Esophagus (tissue), 2 donors: ENCODE measurements around the gene WDR88. TPM values are rescaled to one million over a fixed set of nuclear protein-coding genes. Genes with fewer than 3 reads are reported as not detected.
"Not testable (repeated sequence)": the region's sequence is repeated elsewhere in the genome, so short reads cannot be mapped to it uniquely, and the experiment has no call there.

ENCODE experiments used
- H3K27ac ChIP-seq, 2 donors: one replicate each; pipeline ENCODE4 v1.5.1; 2013; ENCODE audit warnings: low read depth in 2 of 2, mild to moderate bottlenecking in 2 of 2, inconsistent platforms in 1 of 2, low read length in 1 of 2, moderate library complexity in 1 of 2
- H3K27me3 ChIP-seq, 2 donors: one replicate each; pipeline ENCODE4 v1.6.1; 2013; ENCODE audit warnings: low read length in 2 of 2, control low read depth in 1 of 2, mild to moderate bottlenecking in 1 of 2; ENCODE audit not compliant: insufficient read depth in 2 of 2, control insufficient read depth in 1 of 2
- H3K36me3 ChIP-seq, 2 donors: one replicate each; pipeline ENCODE4 v1.6.1; 2013; ENCODE audit warnings: low read length in 1 of 2; ENCODE audit not compliant: control insufficient read depth in 2 of 2, insufficient read depth in 2 of 2
- H3K4me1 ChIP-seq, 2 donors: one replicate each; pipeline ENCODE4 v1.6.1; 2013; ENCODE audit warnings: low read length in 1 of 2; ENCODE audit not compliant: control insufficient read depth in 2 of 2, insufficient read depth in 2 of 2
- H3K4me3 ChIP-seq, 2 donors: one replicate each; pipeline ENCODE4 v1.5.1; 2013; ENCODE audit warnings: low read length in 2 of 2, mild to moderate bottlenecking in 2 of 2, low read depth in 1 of 2, moderate library complexity in 1 of 2
- H3K9me3 ChIP-seq, 2 donors: one replicate each; pipeline ENCODE4 v1.6.1; 2013; ENCODE audit warnings: mild to moderate bottlenecking in 2 of 2, low read depth in 1 of 2, low read length in 1 of 2, moderate library complexity in 1 of 2; ENCODE audit not compliant: control insufficient read depth in 2 of 2, insufficient read depth in 1 of 2
- WGBS, 2 donors: extraction: QIAGEN DNeasy Blood & Tissue Kit; methylation state at CpG; one replicate each; pipeline ENCODE4 v1.1.7; 2013; 5-methylcytosine and 5-hydroxymethylcytosine counted together
- polyA plus RNA-seq, 2 donors: library from polyadenylated mRNA; stranded (reverse); fragments of 200-250 nt; gene quantifications; one replicate each; pipeline ENCODE4 v1.2.3, GENCODE V29; 2013
- donor health status: healthy with polysubstance abuse.
- donor health status: Bipolar disorder and iron deficiency.

The WDR88 gene
- polyA plus RNA-seq, 2 donors: not detected

- no peaks in the 10 kb centered on the region for H3K27me3 ChIP-seq
- no peaks in the 10 kb centered on the region for H3K4me1 ChIP-seq
- H3K4me3 ChIP-seq: no peak overlapping the region
- H3K9me3 ChIP-seq: no peaks in the 10 kb centered on the region
- H3K36me3 ChIP-seq: no peaks in the 10 kb centered on the region
- WGBS, 2 donors: 72 to 88% methylated on average over 4 of the region's 4 CpGs
- H3K27ac ChIP-seq: no peak overlapping the region
These were observed 29.3 kb downstream of the WDR88 start for GRCh38 chr19:33161201-33161600.

- Histone ChIP-seq H3K27me3 (no peaks in the 10 kb centered on the region), H3K9me3 (no peaks in the 10 kb centered on the region), H3K36me3 (no peaks in the 10 kb centered on the region), H3K4me3 (no peak overlapping the region), H3K4me1 (no peaks in the 10 kb centered on the region), H3K27ac (no peak overlapping the region)
- 92 to 94% methylated on average over 6 of the region's 6 CpGs for WGBS, 2 donors
These were observed 31.6 kb downstream of the WDR88 start for GRCh38 chr19:33163481-33163880.

- 66 to 73% methylated on average over 6 of the region's 6 CpGs for WGBS, 2 donors
- not testable (repeated sequence) for H3K9me3 ChIP-seq, H3K4me3 ChIP-seq
These were observed 34.1 kb downstream of the WDR88 start for GRCh38 chr19:33166037-33166436.

GRCh38 chr19:33167438-33167837 is 35.5 kb downstream of the WDR88 start:
- no peak overlapping the region for H3K4me3 ChIP-seq
- no peaks in the 10 kb centered on the region for H3K4me1 ChIP-seq
- no peaks in the 10 kb centered on the region for H3K36me3 ChIP-seq
- no peaks in the 10 kb centered on the region for H3K9me3 ChIP-seq
- WGBS, 2 donors: 97 to 100% methylated on average over 1 of the region's 1 CpG
- no peaks in the 10 kb centered on the region for H3K27me3 ChIP-seq
- H3K27ac ChIP-seq: no peak overlapping the region

More at GRCh38 chr19:33166037-33166436, 34.1 kb downstream of the WDR88 start:
- not testable (repeated sequence) for H3K27me3 ChIP-seq, H3K27ac ChIP-seq, H3K4me1 ChIP-seq, H3K36me3 ChIP-seq

GRCh38 chr19:33168528-33168927 is 36.6 kb downstream of the WDR88 start:
- no peaks in the 10 kb centered on the region for H3K4me1 ChIP-seq
- WGBS, 2 donors: 79 to 97% methylated on average over 1 of the region's 1 CpG

GRCh38 chr19:33171222-33171795 is 39.4 kb downstream of the WDR88 start:
- WGBS, 2 donors: 88 to 100% methylated on average over 1 of the region's 1 CpG
- H3K4me1 ChIP-seq: peaks cover 5 to 6% of the 10 kb centered on the region in 2 donors
- no peaks in the 10 kb centered on the region for H3K27me3 ChIP-seq
- no peak overlapping the region for H3K4me3 ChIP-seq
- no peaks in the 10 kb centered on the region for H3K36me3 ChIP-seq
- no peak overlapping the region for H3K27ac ChIP-seq
- no peaks in the 10 kb centered on the region for H3K9me3 ChIP-seq

More at GRCh38 chr19:33168528-33168927, 36.6 kb downstream of the WDR88 start:
- H3K9me3 ChIP-seq: no peaks in the 10 kb centered on the region
- no peaks in the 10 kb centered on the region for H3K27me3 ChIP-seq
- H3K4me3 ChIP-seq: no peak overlapping the region
- no peak overlapping the region for H3K27ac ChIP-seq
- H3K36me3 ChIP-seq: no peaks in the 10 kb centered on the region

- H3K27ac ChIP-seq: no peak overlapping the region
- WGBS, 2 donors: 65 to 73% methylated on average over 6 of the region's 6 CpGs
These were observed 40.0 kb downstream of the WDR88 start for GRCh38 chr19:33171916-33172359.

GRCh38 chr19:33174186-33174585 is 42.3 kb downstream of the WDR88 start:
- no peak overlapping the region for H3K4me3 ChIP-seq
- 87 to 92% methylated on average over 5 of the region's 5 CpGs for WGBS, 2 donors
- H3K4me1 ChIP-seq: peaks cover 5 to 6% of the 10 kb centered on the region in 2 donors
- no peaks in the 10 kb centered on the region for H3K27me3 ChIP-seq
- no peak overlapping the region for H3K27ac ChIP-seq
- H3K36me3 ChIP-seq: no peaks in the 10 kb centered on the region
- H3K9me3 ChIP-seq: no peaks in the 10 kb centered on the region

More at GRCh38 chr19:33171916-33172359, 40.0 kb downstream of the WDR88 start:
- H3K27me3 ChIP-seq: no peaks in the 10 kb centered on the region
- no peak overlapping the region for H3K4me3 ChIP-seq
- peaks cover 5 to 6% of the 10 kb centered on the region in 2 donors for H3K4me1 ChIP-seq
- no peaks in the 10 kb centered on the region for H3K36me3 ChIP-seq
- H3K9me3 ChIP-seq: no peaks in the 10 kb centered on the region

- 93 to 96% methylated on average over 10 of the region's 10 CpGs for WGBS, 2 donors
- H3K4me3 ChIP-seq: no peak overlapping the region
- H3K27ac ChIP-seq: no peak overlapping the region
- H3K27me3 ChIP-seq: no peaks in the 10 kb centered on the region
- no peaks in the 10 kb centered on the region for H3K36me3 ChIP-seq
- H3K9me3 ChIP-seq: no peaks in the 10 kb centered on the region
- peaks cover 5 to 6% of the 10 kb centered on the region in 2 donors for H3K4me1 ChIP-seq
These were observed 43.4 kb downstream of the WDR88 start for GRCh38 chr19:33175156-33175782.
